H1 (cell line): Measurements from ENCODE around the gene PLCB4. TPM values are rescaled to one million over a fixed set of nuclear protein-coding genes. Genes with fewer than 3 reads are reported as not detected.

Source experiments
- CTCF ChIA-PET: fragments of 300-600 bp; sonication (Branson Sonifier 250); formaldehyde crosslinking; loops from one replicate; lab custom pipeline; 2021; ENCODE audit not compliant: partially characterized antibody; lab: Charles Lee
- POLR2A ChIA-PET: fragments of 300-600 bp; sonication (Branson Sonifier 250); formaldehyde crosslinking; loops from one replicate; lab custom pipeline; 2021; ENCODE audit warnings: inconsistent platforms; ENCODE audit not compliant: partially characterized antibody; lab: Charles Lee
- DNase-seq, 2 experiments: peaks; one replicate each; pipeline versions ENCODE4 v3.0.0 to v3.0.0-alpha.2; 2010 to 2022; ENCODE audit warnings: low spot score in 2 of 2, low read depth in 1 of 2, mixed read lengths in 1 of 2
- FAIRE-seq: peaks from 2 replicates; lab custom pipeline; 2011; peaks lifted over from hg19 to GRCh38; lab: Jason Lieb, UNC
- H2AFZ ChIP-seq: 2 replicates; pipeline ENCODE4 v1.8.1; 2012; ENCODE audit warnings: low read length, inconsistent platforms
- H2AK5ac ChIP-seq: 2 replicates; pipeline ENCODE4 v1.6.1; 2013; ENCODE audit warnings: low read depth, low read length
- H2BK120ac ChIP-seq: replicated peaks from 2 replicates; pipeline ENCODE3; 2013; ENCODE audit warnings: low read depth, low read length, inconsistent platforms
- H2BK12ac ChIP-seq: 2 replicates; pipeline ENCODE4 v1.6.1; 2013; ENCODE audit warnings: low read depth, low read length
- H2BK15ac ChIP-seq: 2 replicates; pipeline ENCODE4 v1.6.1; 2013; ENCODE audit warnings: low read length
- H2BK20ac ChIP-seq: 2 replicates; pipeline ENCODE4 v1.6.1; 2013; ENCODE audit warnings: low read length
- H2BK5ac ChIP-seq: 2 replicates; pipeline ENCODE4 v1.6.1; 2013; ENCODE audit warnings: low read depth, low read length
- H3K14ac ChIP-seq: 2 replicates; pipeline ENCODE4 v1.6.1; 2013; ENCODE audit warnings: inconsistent platforms; ENCODE audit not compliant: insufficient read length
- H3K18ac ChIP-seq: 2 replicates; pipeline ENCODE4 v1.6.1; 2013; ENCODE audit warnings: low read length; ENCODE audit errors: extremely low read depth
- H3K23ac ChIP-seq: 2 replicates; pipeline ENCODE4 v1.6.1; 2013; ENCODE audit warnings: inconsistent platforms; ENCODE audit not compliant: insufficient read length
- H3K23me2 ChIP-seq: 2 replicates; pipeline ENCODE4 v1.6.1; 2013; ENCODE audit warnings: low read depth, low read length
- H3K27ac ChIP-seq: 2 replicates; pipeline ENCODE4 v1.6.1; 2011; ENCODE audit warnings: low read depth, low read length, inconsistent platforms
- H3K27me3 ChIP-seq, 4 experiments: replicated peaks in 1 of 4; 1 replicate in 1 of 4; 2 replicates in 3 of 4; pipeline versions ENCODE4 v1.6.1 to v1.8.1; 2011 to 2013; ENCODE audit warnings: low read length in 3 of 4, mild to moderate bottlenecking in 3 of 4, inconsistent platforms in 2 of 4, mixed read lengths in 2 of 4, moderate library complexity in 1 of 4; ENCODE audit not compliant: control insufficient read depth in 3 of 4, insufficient read depth in 3 of 4; ENCODE audit errors: extremely low read depth in 1 of 4
- H3K36me3 ChIP-seq, 4 experiments: 2 replicates each; pipeline versions ENCODE4 v1.6.1 to v1.8.1; 2011 to 2013; ENCODE audit warnings: mild to moderate bottlenecking in 4 of 4, low read length in 3 of 4, moderate library complexity in 2 of 4, control low read depth in 1 of 4, inconsistent platforms in 1 of 4; ENCODE audit not compliant: insufficient read depth in 4 of 4, control insufficient read depth in 2 of 4
- H3K4ac ChIP-seq: replicated peaks from 2 replicates; pipeline ENCODE3; 2013; ENCODE audit warnings: low read length, low read depth, mixed read lengths, inconsistent platforms; ENCODE audit not compliant: insufficient read length
- H3K4me1 ChIP-seq, 4 experiments: replicated peaks in 1 of 4; 1 replicate in 1 of 4; 2 replicates in 3 of 4; pipeline versions ENCODE4 v1.6.1 to v1.8.1; 2011 to 2013; ENCODE audit warnings: low read length in 3 of 4, inconsistent platforms in 2 of 4, mixed read lengths in 1 of 4; ENCODE audit not compliant: insufficient read depth in 4 of 4, control insufficient read depth in 3 of 4
- H3K4me2 ChIP-seq, 2 experiments: 2 replicates each; pipeline versions ENCODE4 v1.6.1 to v1.8.1; 2011 to 2013; ENCODE audit warnings: low read depth in 2 of 2, low read length in 2 of 2, control low read depth in 1 of 2, inconsistent platforms in 1 of 2, mild to moderate bottlenecking in 1 of 2; ENCODE audit not compliant: insufficient read depth in 1 of 2
- H3K4me3 ChIP-seq, 4 experiments: fragments of 200-600, 300-600 bp in 1 of 4; sonication (generic), shearing (Covaris generic), sonication (Bioruptor Twin) in 1 of 4; 2 replicates each; pipeline versions ENCODE4 v1.5.1 to v1.8.1; 2011 to 2016; ENCODE audit warnings: low read length in 4 of 4, low read depth in 3 of 4, control low read depth in 2 of 4, inconsistent platforms in 2 of 4, mild to moderate bottlenecking in 2 of 4, mixed read lengths in 1 of 4, moderate library complexity in 1 of 4; ENCODE audit not compliant: insufficient read depth in 2 of 4; ENCODE audit errors: extremely low read depth in 1 of 4
- H3K56ac ChIP-seq: replicated peaks from 2 replicates; pipeline ENCODE3; 2013; ENCODE audit warnings: low read depth, mild to moderate bottlenecking, mixed read lengths, low read length, inconsistent platforms; ENCODE audit not compliant: insufficient read length
- H3K79me1 ChIP-seq: 2 replicates; pipeline ENCODE4 v1.6.1; 2013; ENCODE audit warnings: low read depth, low read length, control low read depth
- H3K79me2 ChIP-seq, 2 experiments: 2 replicates each; pipeline versions ENCODE4 v1.6.1 to v1.8.1; 2012 to 2013; ENCODE audit warnings: low read length in 2 of 2, mild to moderate bottlenecking in 2 of 2, inconsistent platforms in 1 of 2; ENCODE audit not compliant: insufficient read depth in 2 of 2, control insufficient read depth in 1 of 2
- H3K9ac ChIP-seq, 4 experiments: replicated peaks in 1 of 4; 1 replicate in 1 of 4; 2 replicates in 3 of 4; pipeline versions ENCODE4 v1.6.1 to v1.8.1; 2011 to 2013; ENCODE audit warnings: low read depth in 3 of 4, low read length in 3 of 4, control low read depth in 2 of 4, mild to moderate bottlenecking in 2 of 4, moderate library complexity in 2 of 4, inconsistent platforms in 1 of 4; ENCODE audit errors: extremely low read depth in 1 of 4
- H3K9me3 ChIP-seq, 2 experiments: 2 replicates each; pipeline versions ENCODE4 v1.6.1 to v1.8.1; 2012 to 2013; ENCODE audit warnings: mild to moderate bottlenecking in 2 of 2, moderate library complexity in 2 of 2, control low read depth in 1 of 2, inconsistent platforms in 1 of 2, low read depth in 1 of 2, low read length in 1 of 2, mixed read lengths in 1 of 2; ENCODE audit not compliant: insufficient read depth in 2 of 2
- H4K20me1 ChIP-seq, 2 experiments: replicated peaks in 1 of 2; 2 replicates each; pipeline versions ENCODE3 to v1.8.1; 2011 to 2013; ENCODE audit warnings: inconsistent platforms in 2 of 2, low read length in 2 of 2, mild to moderate bottlenecking in 1 of 2; ENCODE audit not compliant: insufficient read depth in 2 of 2, control insufficient read depth in 1 of 2
- H4K5ac ChIP-seq: 2 replicates; pipeline ENCODE4 v1.6.1; 2013; ENCODE audit warnings: low read length, low read depth, mixed read lengths, inconsistent platforms; ENCODE audit not compliant: insufficient read length
- H4K8ac ChIP-seq: 2 replicates; pipeline ENCODE4 v1.8.0; 2013; ENCODE audit warnings: mild to moderate bottlenecking, moderate library complexity, low read length, inconsistent platforms; ENCODE audit not compliant: insufficient read depth; ENCODE audit errors: extremely low read depth
- H4K91ac ChIP-seq: replicated peaks from 2 replicates; pipeline ENCODE3; 2013; ENCODE audit warnings: low read length, mixed read lengths, inconsistent platforms; ENCODE audit not compliant: insufficient read length
- CBX8 ChIP-seq: fragments of 300-800, 300-1000 bp; sonication (generic); IDR thresholded peaks from 2 replicates; pipeline ENCODE4 v1.7.1; 2016; ENCODE audit warnings: low read depth, low read length, borderline replicate concordance
- KDM4A ChIP-seq: IDR thresholded peaks from one replicate; pipeline ENCODE4 v1.7.1; 2012; ENCODE audit warnings: low read depth, mild to moderate bottlenecking, moderate library complexity, low read length, inconsistent platforms; ENCODE audit not compliant: severe bottlenecking
- MAFK ChIP-seq: IDR thresholded peaks from 2 replicates; pipeline ENCODE4 v1.6.1; 2012; ENCODE audit warnings: low read depth, mild to moderate bottlenecking, improper control_type of control experiment, low read length
- MAX ChIP-seq: IDR thresholded peaks from 2 replicates; pipeline ENCODE4 v1.6.1; 2012; ENCODE audit warnings: inconsistent platforms
- RFX5 ChIP-seq: IDR thresholded peaks from 2 replicates; pipeline ENCODE4 v1.6.1; 2011; ENCODE audit warnings: low read depth, low read length, improper control_type of control experiment, borderline replicate concordance
- SAP30 ChIP-seq: fragments of 300-600 bp; sonication (generic); IDR thresholded peaks from 2 replicates; pipeline ENCODE4 v1.7.1; 2012; ENCODE audit warnings: low read length, moderate library complexity, mild to moderate bottlenecking, inconsistent platforms; ENCODE audit not compliant: insufficient read depth, insufficient replicate concordance
- SIN3A ChIP-seq, 2 experiments: IDR thresholded peaks in 1 of 2; conservative IDR thresholded peaks in 1 of 2; 2 replicates each; pipeline ENCODE4 v1.6.1; 2011 to 2012; ENCODE audit warnings: low read length in 2 of 2, improper control_type of control experiment in 1 of 2, low read depth in 1 of 2, mild to moderate bottlenecking in 1 of 2
- SP2 ChIP-seq: IDR thresholded peaks from 2 replicates; pipeline ENCODE4 v1.6.1; 2012; ENCODE audit warnings: mild to moderate bottlenecking, low read length, inconsistent platforms
- SRF ChIP-seq: IDR thresholded peaks from 2 replicates; pipeline ENCODE4 v1.6.1; 2011; ENCODE audit warnings: mild to moderate bottlenecking, low read depth, low read length, moderate library complexity
- YY1 ChIP-seq: IDR thresholded peaks from 2 replicates; pipeline ENCODE4 v1.6.1; 2011; ENCODE audit warnings: low read depth, mild to moderate bottlenecking, low read length
- WGBS, 2 experiments: shearing (Covaris generic) in 1 of 2; methylation state at CpG; one replicate each; pipeline versions ENCODE4 v1.1.6 to v1.1.7; 2013 to 2015; ENCODE audit warnings: low lambda C conversion rate in 2 of 2, mixed read lengths in 2 of 2, inconsistent platforms in 1 of 2, low coverage in 1 of 2, missing lambda C conversion rate in 1 of 2; ENCODE audit not compliant: insufficient replicate concordance in 2 of 2, insufficient coverage in 1 of 2, insufficient read length in 1 of 2; ENCODE audit errors: extremely low coverage in 1 of 2, missing lambda C conversion rate in 1 of 2; 5-methylcytosine and 5-hydroxymethylcytosine counted together
- polyA plus RNA-seq, 7 experiments: library from polyadenylated mRNA; depleted of rRNA in 3 of 7; stranded (reverse) in 5 of 7; unstranded in 2 of 7; fragments of >200 nt in 5 of 7; fragments of 200-250 nt in 2 of 7; gene quantifications; 1 replicate in 5 of 7; 2 replicates in 1 of 7; 4 replicates in 1 of 7; pipeline versions ENCODE4 v1.2.1 to v1.2.3, GENCODE V29; 2011 to 2013; ENCODE audit warnings: missing spikeins in 2 of 7, mixed read lengths in 2 of 7
- total RNA-seq: library from RNA; stranded (reverse); fragmentation: NEBNext Ultra II Directional; extraction: Animal tissue kit (Norgen Biotek cat#: 25700); gene quantifications from 2 replicates; pipeline ENCODE4 v1.2.1, GENCODE V29; 2021

The PLCB4 gene
- total and polyA plus RNA-seq, 2 of the 8 experiments (the other 6 are each of a cell fraction or from before 2014, with no cell fraction given): 3.2 to 14.1 TPM

GRCh38 chr20:9388160-9388812 is 319.4 kb downstream of the PLCB4 start:
- no peak overlapping the region for H3K27ac ChIP-seq
- H4K8ac ChIP-seq: no peak overlapping the region
- H2BK12ac ChIP-seq: no peak overlapping the region
- H2BK120ac ChIP-seq: no peak overlapping the region
- no peak overlapping the region for H3K56ac ChIP-seq
- no peak overlapping the region for H3K4ac ChIP-seq
- no peak overlapping the region for H3K18ac ChIP-seq
- H3K4me1 ChIP-seq: no peaks in the 10 kb centered on the region; a peak in 1 of 7 replicates
- H3K4me2 ChIP-seq: no peak overlapping the region
- no peak overlapping the region for H3K4me3 ChIP-seq
- no peak overlapping the region for H2BK15ac ChIP-seq
- H3K9me3 ChIP-seq: peaks cover 3 to 25% of the 10 kb centered on the region in 2 experiments; a peak in 2 of 4 replicates
- TF ChIP-seq RFX5 (no peak), CBX8 (no peak), SIN3A (conservative IDR thresholded peaks at IDR 0.05 in 1 of 2, IDR thresholded peaks at IDR 0.05 in 1 of 2; ENCODE audit: low read depth in 1 of 2, low read length in 2 of 2) (no peak), SP2 (no peak), YY1 (no peak), KDM4A (no peak), SRF (no peak), SAP30 (no peak), MAFK (no peak), MAX (no peak)
- no peak overlapping the region for H3K23ac ChIP-seq
- no peak overlapping the region for H2AK5ac ChIP-seq
- DNase-seq (no peak), FAIRE-seq (no peak)
- no peak overlapping the region for H3K14ac ChIP-seq
- POLR2A ChIA-PET: no interaction called here
- no peaks in the 10 kb centered on the region for H3K79me2 ChIP-seq
- CTCF ChIA-PET: interaction anchor here (1.1 to 1.2 kb wide), 2 partner anchors 30 to 628 kb away, joined by 3 to 4 read pairs; no protein-coding TSS in a partner anchor
- H3K9ac ChIP-seq: no peak overlapping the region
- H3K23me2 ChIP-seq: no peaks in the 10 kb centered on the region
- no peak overlapping the region for H2BK5ac ChIP-seq
- H3K36me3 ChIP-seq: peaks cover 0 to 26% (median 2%) of the 10 kb centered on the region in 4 experiments; a peak in 3 of 8 replicates
- no peak overlapping the region for H4K91ac ChIP-seq
- 94% methylated on average over 8 of the region's 8 CpGs; no CpG with 5 or more reads in 1 of the 2 experiments for WGBS, 2 experiments
- H4K5ac ChIP-seq: no peak overlapping the region
- H2BK20ac ChIP-seq: no peak overlapping the region
- H4K20me1 ChIP-seq: peaks cover 0 to 1% of the 10 kb centered on the region in 2 experiments
- no peaks in the 10 kb centered on the region for H3K27me3 ChIP-seq
- H3K79me1 ChIP-seq: no peaks in the 10 kb centered on the region
- no peak overlapping the region for H2AFZ ChIP-seq
